GM18520 (cell line): ENCODE data around the gene FRY.
A peak's percentile ranks its signal among the peaks of the same experiment; 100 is the strongest.
"Not testable (repeated sequence)": the region's sequence is repeated elsewhere in the genome, so short reads cannot be mapped to it uniquely, and the experiment has no call there.

ENCODE experiments used
- ATAC-seq: cut with Tn5 transposase; IDR thresholded peaks from one replicate; pipeline ENCODE4 v1.9.1; 2021; ENCODE audit not compliant: unreplicated experiment

The FRY gene

DNA sequence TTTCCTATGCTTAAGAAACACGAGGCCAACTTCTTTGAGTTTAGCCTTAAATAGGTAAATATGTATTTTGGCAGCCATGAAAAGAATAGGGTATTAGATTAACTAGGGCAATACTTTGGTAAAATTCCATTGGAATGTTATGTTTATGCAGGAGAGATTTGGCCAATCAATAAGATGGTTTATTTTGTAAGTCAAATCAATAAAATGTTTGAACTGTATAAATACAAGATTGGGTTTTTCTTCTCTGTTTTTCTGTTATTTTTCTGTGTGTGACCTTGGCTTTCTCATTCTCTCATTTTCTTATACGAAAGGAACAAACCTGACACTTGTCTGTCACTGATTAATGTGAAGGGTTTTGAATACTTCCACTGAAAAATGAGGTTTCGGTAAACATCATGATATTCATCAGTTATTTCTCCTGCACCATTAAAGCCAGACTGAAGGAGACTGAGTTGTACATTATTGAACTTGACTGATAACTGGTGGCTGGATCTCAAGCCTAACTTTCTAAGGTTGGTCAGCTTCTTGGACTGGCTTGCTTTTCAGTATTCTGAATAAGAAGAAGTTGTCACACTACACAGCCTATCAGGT lies 8.6 kb downstream of the FRY start:
- ATAC-seq = no peak

DNA sequence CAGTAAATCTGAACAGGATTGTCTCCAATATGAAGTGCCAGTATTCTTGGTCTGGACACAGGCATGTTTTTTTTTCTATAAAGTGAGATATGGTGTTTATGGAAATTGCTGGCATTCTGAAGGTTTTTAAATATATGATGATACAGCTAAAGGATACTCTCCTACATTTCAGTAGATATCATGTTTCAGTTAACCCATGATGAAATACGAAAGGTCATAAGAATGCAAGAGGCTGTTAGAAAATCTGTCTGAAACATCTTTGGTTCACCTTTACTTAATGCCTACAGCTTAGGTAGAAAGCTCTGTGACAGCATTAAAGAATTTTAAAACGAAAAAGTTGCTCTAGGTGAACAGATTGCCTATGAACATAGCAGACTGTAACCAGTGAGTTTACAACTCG lies 9.1 kb downstream of the FRY start:
- ATAC-seq = no peak

DNA sequence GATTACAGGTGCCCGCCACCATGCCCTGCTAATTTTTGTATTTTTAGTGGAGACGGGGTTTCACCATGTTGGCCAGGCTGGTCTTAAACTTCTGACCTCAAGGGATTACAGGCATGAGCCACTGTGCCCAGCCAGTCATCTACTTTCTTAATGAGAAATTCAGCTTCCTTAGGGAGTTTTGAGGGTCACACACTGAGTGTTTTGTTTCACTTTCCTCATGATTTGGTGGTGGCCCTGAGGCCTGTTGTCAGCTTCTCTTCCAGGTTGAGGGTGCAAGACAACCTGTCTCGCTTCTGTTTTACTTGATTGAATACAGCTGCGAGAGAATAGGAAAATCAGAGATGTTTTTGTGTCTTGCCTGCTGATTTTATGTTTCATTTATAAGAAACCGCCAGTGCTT lies 9.9 kb downstream of the FRY start:
- peak; percentile 85 for ATAC-seq

DNA sequence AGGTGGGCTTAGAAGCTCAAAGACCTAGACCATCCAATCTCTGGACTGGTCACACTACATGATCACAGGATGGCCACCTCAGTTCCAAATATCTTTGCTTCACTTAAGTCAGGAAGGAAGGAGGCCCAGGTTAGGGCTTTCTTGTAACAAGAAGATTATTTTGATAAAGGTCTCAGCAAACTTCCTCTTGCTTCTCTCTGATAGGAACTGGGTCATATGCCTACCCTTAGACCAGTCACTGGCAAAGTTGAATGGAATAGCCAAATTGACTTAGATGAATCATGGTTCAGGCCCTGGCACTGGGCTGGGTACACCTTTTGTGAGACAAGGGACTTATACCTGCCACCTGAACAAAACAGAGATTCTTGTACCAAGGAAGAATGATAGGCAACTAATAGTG lies 11.0 kb downstream of the FRY start:
- no peak for ATAC-seq

DNA sequence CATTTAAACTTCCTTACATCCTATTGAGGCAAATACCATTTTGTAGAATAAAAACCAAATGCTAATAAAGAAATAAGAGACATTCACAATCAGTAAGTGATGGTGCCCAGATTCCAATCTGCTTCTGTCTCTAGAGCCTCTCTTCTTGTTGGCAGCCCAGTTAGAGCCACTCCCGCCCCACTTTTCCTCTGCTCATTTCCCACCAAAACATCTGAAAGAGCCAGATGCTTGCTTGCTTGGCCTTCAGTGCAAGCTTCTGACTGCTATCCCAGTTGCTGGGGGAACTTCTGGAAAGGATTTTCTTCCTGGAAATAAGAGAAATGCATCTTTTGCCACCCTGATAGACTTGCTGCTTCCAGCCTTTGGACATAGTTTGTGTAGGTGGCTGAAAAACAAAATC lies 12.9 kb downstream of the FRY start:
- ATAC-seq = no peak

DNA sequence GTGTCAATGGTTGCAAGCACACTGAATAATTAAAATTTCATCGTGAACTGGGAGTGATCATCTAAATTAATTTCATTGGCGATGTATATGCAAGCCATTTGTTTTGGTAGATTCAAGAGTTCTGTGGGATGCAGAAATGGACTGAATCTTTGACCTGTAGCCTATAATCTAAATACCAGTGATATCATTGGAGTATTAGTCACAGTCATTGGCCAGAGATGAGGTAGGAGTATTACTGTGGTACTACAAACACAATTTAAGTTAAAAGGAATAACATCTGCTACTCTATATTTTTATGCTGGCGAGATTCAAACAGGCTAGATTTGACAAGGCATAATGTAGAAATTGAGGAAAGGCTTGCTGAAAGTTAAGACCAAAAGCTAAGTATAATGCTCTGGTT lies 14.0 kb downstream of the FRY start:
- ATAC-seq = no peak

DNA sequence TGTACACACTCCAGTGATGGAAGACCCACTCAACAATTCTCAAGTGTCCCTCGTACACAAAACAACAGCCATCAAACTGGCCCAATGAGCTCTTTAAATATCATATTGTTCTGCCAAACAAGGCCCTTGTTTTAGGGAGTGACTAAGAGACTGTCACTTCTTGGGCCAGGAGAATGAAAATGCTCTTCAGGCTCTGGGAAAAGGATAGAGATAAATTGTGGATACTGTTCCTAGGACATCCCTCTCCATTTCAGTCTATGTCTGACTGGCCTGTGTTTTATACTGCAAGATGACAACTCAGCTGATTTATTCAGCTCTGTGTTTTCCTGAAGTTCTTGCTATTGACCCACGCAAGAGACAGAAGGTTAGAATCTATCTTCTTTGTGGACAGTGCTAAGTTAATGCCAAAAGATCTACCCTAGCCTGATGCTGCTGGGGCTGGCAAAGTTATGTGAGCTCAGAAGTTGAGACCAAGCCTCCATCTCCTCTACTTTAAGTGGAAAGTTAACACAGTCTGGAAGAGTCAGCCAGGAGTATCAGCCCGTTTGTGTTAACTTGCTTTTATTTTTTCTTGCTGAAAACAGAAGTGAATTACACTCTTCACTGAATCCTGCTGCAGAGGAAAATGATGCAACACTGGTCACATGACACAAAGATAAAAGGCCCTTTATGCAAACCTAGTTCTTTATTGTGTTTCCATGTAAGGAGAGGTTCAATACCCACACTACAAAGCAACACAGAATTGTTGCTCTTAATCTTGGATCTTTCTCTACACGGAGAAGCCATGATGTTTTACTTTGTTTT lies 14.6 kb downstream of the FRY start:
- ATAC-seq = no peak

DNA sequence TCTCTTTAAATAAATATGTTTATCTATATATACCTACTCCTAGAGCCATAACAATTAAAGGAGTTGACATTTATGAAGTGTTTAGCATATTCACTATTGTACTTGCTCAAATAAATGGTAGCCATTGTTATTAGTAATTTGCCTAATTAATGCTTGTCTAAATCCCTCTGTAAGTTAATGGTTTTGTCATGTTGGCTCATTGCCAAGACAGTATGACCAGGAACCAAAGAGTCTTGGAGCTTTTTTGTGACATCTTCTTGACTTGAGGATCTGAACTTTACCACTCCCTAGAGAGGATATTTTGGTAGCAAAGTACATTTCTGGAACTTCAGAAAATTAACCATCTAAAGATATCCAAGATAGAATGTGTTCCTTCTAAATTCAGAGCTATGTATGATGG lies 15.5 kb downstream of the FRY start:
- no peak for ATAC-seq

DNA sequence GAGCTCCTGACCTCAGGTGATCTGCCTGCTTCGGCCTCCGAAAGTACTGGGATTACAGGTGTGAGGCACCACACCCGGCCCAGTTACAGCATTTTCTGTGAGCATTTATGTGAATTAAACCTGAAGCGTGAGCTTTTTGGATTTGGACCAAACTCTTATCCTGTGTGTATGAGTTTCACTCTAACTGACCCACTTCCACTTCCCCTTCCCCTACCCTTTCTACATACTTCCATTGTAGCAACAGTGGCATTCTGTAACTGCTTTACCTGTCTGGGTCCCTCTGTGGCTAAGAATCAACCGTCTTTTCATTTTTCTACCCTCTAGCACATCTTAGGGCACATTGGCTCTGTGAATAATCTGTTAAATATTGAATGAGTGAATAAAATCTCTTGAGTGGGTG lies 16.2 kb downstream of the FRY start:
- ATAC-seq = no peak

DNA sequence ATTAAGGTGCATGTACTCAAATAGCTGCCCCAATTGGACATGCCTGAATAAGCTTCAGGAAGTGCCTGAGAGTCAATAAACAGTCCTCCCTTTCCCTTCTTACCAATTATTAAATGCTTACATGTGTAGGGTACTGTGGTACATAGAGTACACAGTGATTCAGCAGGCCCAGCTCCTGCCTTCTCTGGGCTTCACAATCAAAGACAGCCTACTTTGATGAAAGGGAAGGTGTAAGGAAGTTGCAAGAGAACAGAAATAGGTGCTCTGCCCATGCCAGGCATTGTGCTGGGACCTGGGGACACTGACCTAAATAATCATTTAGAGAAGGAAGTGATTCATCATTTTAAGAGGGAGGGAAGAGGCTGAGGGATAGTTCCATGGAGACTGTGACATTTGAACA lies 17.2 kb downstream of the FRY start:
- no peak for ATAC-seq

DNA sequence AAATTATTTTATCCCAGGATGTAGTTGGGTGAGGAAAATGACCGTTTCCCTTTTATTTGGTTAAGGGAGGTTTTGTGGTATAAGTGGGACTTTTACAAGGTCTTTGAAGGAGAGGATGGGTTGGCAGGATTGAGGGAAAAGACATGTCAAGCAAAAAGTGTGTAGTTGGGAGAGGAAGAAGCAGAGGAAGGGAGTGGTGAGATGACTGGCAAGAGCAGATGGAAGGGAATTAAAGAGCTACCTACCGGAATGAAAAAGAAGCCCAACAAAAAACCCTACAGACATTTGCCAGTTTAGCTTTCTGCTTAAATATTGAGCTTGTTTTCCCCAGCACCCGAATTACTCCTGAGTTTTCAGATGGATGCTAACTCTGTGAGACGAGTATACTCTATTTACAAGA lies 19.6 kb downstream of the FRY start:
- no peak for ATAC-seq

DNA sequence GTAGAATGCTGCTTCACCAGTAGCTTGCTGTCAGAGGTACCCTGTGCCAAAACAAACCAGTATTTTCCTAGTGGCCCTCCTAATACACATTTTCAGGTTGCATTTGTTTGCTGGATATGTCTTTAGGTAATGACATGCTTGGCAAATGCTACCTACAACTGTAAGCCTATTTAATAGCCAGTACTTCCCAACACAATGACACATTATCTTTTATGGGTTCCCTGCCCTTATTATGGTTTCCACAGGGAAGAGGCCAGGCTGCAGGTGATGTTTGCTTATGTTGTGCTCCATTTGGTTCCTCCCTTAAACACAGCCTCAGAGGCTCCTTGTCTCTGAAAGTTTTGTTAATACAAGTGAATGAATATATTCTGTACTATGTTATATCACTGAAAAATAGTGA lies 24.7 kb downstream of the FRY start:
- no peak for ATAC-seq

DNA sequence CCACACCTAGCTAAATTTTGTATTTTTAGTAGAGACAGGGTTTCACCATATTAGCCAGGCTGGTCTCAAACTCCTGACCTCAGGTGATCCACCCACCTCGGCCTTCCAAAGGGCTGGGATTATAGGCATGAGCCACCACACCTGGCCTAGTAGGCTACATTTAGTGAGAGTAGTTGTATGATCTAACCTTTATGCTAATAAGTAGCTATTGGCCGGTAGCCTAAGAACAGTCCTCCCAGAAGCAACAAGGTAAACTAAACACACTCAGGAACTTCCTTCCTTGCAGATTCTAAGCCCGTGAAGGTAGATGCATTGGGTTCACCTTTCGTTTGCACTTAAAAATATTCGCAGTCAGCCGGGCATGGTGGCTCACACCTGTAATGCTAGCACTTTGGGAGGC lies 25.8 kb downstream of the FRY start:
- not testable (repeated sequence) for ATAC-seq

DNA sequence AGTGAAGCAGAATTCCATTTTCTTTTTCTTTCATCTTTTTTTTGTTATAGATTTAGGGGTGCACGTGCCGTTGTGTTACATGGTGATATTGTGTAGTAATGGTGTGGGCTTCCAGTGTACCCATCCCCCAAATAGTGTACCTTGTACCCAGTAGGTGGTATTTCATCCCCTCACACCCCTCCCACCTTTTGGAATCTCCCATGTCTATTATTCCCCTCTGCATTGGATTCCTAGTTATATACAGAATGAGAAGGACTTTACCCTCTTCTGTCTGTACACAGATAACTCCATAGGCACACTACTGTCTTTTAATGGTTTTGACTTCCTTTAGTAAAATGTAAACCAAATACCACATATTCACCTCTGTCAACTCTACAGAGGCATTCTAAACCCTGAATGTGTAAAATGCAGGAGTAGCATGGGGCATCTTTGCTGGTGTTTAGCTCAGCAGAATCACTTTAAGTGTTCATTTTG lies 28.0 kb downstream of the FRY start:
- no peak for ATAC-seq

DNA sequence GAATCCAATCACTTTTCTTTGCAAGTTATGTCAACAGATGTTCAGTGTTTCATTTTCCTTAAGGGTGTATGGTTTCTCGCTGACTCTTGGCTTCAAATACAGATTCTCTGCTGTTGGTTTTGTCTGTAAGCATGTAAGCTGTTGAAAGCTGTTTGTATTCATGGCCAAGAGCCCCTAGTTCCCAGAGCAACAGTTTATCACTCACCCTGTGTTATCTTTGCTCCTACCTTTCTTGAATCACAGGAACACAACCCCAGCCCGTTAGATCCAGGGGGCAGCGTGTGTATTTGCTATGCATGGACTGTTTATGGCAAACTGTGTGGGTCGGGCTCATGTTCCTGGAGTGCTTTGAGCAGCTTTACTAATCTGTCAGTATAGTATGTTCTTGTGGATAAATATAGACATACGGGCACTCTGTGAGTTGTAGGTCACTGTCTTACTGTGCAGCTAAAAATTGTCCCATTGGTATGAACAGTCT lies 28.9 kb downstream of the FRY start:
- no peak for ATAC-seq

DNA sequence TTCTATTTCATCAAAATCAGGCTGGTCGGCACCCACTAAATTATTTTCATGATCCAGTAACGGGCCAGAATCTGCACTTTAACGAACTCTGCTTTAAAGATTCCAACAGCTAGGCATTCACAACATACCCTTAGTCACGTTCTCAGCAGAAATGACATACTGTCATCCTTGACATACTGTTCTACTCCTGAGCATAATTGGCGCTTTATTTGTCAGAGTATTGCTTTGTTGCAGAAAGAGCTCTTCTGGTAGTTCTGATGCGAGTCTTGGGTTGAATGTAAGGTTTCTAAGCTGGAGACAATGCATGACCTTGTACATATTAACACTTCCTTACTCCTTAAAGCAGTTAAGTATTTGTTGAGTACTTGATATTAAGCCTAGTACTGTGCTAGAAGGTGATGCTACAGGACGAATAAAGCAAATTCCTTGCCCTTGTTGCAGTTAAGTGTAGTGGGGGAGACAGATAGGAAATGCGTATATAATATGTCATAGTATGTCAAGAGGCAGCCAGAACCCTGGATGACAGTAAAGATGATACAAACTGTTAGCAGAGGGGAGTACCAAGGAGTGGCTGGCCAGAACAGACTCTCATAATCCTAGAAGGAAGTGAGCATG lies 32.2 kb downstream of the FRY start:
- ATAC-seq = no peak

DNA sequence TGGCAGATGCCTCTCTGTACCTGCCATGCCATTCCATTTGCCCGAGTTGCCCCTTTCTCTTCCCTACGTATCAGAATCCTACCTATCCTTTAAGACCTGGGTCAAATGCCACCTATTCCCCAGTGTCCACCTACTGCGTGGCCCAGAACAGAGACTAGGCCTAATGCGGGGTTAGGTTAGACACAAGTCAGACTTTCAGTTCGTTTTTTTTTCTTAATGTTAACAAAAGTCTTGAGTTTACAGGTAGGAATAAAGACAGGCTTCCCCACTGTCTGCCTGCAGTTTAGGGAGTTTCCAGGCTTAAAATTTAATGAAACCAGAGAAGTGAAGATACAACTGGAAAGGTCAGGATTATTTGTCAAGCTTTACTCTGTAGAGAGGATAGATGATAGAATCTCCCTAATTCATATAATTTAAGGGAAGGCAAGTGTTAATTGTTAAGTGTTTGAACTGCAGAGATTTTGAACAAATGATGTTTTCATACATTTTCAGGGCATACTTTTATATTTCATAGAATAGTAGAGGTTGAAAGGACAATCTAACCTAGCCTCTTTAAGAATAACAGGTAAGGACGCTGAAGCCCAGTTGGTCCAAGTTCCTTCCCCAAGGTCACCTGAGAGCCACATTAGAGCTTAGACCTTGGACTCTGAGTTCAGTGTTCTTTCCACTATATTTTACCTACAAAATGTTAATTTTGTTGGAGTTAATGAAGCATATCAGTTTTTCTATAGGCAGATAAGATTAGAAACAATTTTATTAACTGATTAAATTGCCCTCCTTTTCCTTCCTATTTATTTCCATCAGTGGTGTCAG lies 35.8 kb downstream of the FRY start:
- no peak for ATAC-seq

DNA sequence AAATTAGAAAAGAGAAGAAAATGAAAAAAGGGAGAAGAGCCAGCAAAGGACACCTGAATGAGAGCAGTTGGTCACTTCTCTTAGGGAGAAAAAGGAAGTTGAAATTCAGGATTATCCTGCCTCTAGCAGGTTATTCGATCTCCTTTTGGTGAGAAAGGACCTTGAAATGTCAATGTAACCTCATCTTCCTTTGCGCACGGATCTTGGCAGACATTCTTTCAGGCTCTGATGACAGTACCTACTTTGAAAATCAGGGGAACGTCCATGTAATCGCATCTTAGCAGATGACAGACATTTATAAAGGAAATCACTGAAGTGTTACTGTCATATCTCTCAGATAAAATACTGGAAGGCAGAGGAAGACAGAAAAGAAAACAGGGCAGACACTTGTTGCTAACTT lies 36.7 kb downstream of the FRY start:
- no peak for ATAC-seq

DNA sequence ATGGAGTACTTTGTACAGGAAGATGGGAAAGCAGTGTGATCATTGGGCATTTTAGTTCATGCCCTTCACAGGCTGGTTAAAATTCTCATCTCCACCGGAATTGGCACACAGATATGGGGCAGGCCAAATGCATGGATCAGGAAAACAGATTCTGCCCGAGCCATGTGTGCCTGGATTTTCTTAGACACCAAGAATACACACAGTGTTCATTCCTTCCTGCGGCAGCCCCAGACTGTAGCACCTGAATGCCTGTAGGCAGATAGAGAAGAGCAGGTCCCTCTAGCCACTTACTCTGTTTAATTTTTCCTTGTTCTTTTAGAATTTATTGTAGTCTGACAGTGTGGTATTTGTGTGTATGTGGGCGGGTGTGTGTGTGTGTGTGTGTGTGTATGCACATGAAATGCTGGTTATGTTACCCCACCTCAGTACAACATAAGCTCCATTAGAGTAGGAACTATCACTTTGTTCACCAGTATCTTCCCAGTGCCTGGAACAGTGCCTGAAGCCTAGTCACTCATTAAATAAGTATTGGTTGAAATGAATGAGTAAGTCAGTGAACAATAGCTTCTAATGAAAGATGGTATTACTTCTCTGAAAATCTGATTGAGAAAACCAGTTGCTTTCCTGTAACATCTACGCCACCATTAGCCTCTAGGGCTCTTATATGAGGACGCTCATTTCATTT lies 41.7 kb downstream of the FRY start:
- no peak for ATAC-seq

DNA sequence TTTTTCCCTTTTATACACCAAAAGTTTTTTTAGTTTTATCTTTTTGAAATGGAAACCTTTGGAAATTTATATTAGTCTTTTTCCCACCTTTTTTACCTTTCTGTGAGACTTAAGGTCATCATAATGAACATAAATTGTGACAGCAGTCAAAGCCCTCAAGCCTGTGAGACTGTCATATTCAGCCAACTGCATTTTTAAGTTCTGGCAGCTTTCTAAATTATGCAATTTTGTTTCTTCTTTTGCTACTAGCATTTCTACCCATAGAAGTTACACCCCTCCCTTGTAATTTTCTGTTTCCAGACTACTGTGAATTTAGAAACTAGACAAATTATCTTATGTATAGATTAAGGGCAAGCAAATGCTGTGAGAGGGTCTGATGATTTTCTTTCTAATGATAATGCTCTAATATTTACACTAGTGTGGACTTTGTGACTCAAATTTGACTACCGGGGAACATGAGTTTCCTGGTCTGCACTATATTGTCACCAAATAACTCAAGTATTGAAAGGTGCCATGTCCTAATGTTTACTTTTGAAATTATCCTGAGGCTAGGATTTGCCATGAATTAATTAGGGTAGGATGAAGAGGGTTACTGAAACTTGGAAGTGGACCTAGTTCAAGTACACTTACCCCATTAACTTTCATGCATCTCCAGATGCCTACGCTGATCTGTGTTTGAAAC lies 43.7 kb downstream of the FRY start:
- ATAC-seq = no peak
